CD4-positive, alpha-beta T cell (primary cell): Measurements from ENCODE around the gene GADL1. TPM values are rescaled to one million over a fixed set of nuclear protein-coding genes. Genes with fewer than 3 reads are reported as not detected.

Experiments used
- ATAC-seq: fragments of 200-7000 bp; cut with Tn5 transposase; one replicate; pipeline ENCODE4 v1.10.0; 2022; ENCODE audit warnings: mild to moderate bottlenecking; ENCODE audit not compliant: poor library complexity
- CTCF ChIA-PET: fragments of 350-600 bp; sonication (Branson Sonifier 250); formaldehyde crosslinking; loops from one replicate; lab custom pipeline; 2021; ENCODE audit warnings: antibody characterized with exemption, inconsistent platforms; lab: Charles Lee
- POLR2A ChIA-PET: fragments of 350-600 bp; sonication (Branson Sonifier 250); formaldehyde crosslinking; loops from one replicate; lab custom pipeline; 2021; ENCODE audit warnings: antibody characterized with exemption, inconsistent platforms; lab: Charles Lee
- DNase-seq, 14 experiments: peaks; one replicate each; pipeline ENCODE4 v3.0.0-alpha.2; 2013 to 2020; ENCODE audit warnings: mixed read lengths in 2 of 14
- H3K27ac ChIP-seq, 2 donors: one replicate each; pipeline versions ENCODE4 v1.5.1 to v1.7.0; 2013; ENCODE audit warnings: low read length in 2 of 2, low read depth in 1 of 2, mild to moderate bottlenecking in 1 of 2
- H3K27me3 ChIP-seq, 2 experiments: 1 replicate in 1 of 2; 2 replicates in 1 of 2; pipeline versions ENCODE4 v1.6.1 to v1.7.0; 2013; ENCODE audit warnings: low read length in 2 of 2, control low read depth in 1 of 2, mild to moderate bottlenecking in 1 of 2, moderate library complexity in 1 of 2; ENCODE audit not compliant: insufficient read depth in 2 of 2, control insufficient read depth in 1 of 2
- H3K36me3 ChIP-seq: one replicate; pipeline ENCODE4 v1.6.1; 2013; ENCODE audit warnings: low read length, control low read depth; ENCODE audit not compliant: insufficient read depth
- H3K4me1 ChIP-seq: one replicate; pipeline ENCODE4 v1.6.1; 2013; ENCODE audit warnings: low read length, control low read depth; ENCODE audit not compliant: insufficient read depth
- H3K4me3 ChIP-seq: one replicate; pipeline ENCODE4 v1.5.1; 2013; ENCODE audit warnings: mild to moderate bottlenecking, low read length, moderate library complexity
- H3K9me3 ChIP-seq, 2 experiments: 1 replicate in 1 of 2; 2 replicates in 1 of 2; pipeline versions ENCODE4 v1.6.1 to v1.7.0; 2013; ENCODE audit warnings: low read length in 2 of 2, mild to moderate bottlenecking in 2 of 2, control low read depth in 1 of 2, moderate library complexity in 1 of 2; ENCODE audit not compliant: control insufficient read depth in 1 of 2, insufficient read depth in 1 of 2
- H3K27ac Mint-ChIP-seq: one replicate; pipeline ENCODE4 v1.8.0; 2020; ENCODE audit warnings: mixed read lengths
- H3K27me3 Mint-ChIP-seq: one replicate; pipeline ENCODE4 v1.8.0; 2021; ENCODE audit warnings: mixed read lengths
- H3K36me3 Mint-ChIP-seq: one replicate; pipeline ENCODE4 v1.8.0; 2021; ENCODE audit warnings: low read depth, mixed read lengths
- H3K4me1 Mint-ChIP-seq: one replicate; pipeline ENCODE4 v1.8.0; 2021; ENCODE audit warnings: low read depth, mixed read lengths
- H3K4me3 Mint-ChIP-seq: one replicate; pipeline ENCODE4 v1.8.0; 2020; ENCODE audit warnings: mild to moderate bottlenecking, mixed read lengths
- H3K9me3 Mint-ChIP-seq: one replicate; pipeline ENCODE4 v1.8.0; 2020; ENCODE audit warnings: mixed read lengths
- intact Hi-C, 2 experiments: fragments of 100-400 bp; cut with DNase I in 1 of 2; cut with micrococcal nuclease in 1 of 2; formaldehyde crosslinking; loops; one replicate each; pipeline versions ENCODE4 v1.15.1 to v1.9.0; 2023 to 2025; cut with DNase I, micrococcal nuclease
- total RNA-seq, 174 experiments: library from RNA in 2 of 174; stranded (reverse) in 2 of 174; gene quantifications; one replicate each; pipeline ENCODE4 v1.2.3 and lab custom pipeline; 2021 to 2026
- TF ChIP-seq, protein P1 (sequence below): fragments of 200-600 bp; IDR thresholded peaks from one replicate; pipeline ENCODE4 v1.8.0; 2022; ENCODE audit warnings: antibody characterized with exemption, mild to moderate bottlenecking

The GADL1 gene
- total RNA-seq, 2 experiments from 2014 or later, result not detected

DNA sequence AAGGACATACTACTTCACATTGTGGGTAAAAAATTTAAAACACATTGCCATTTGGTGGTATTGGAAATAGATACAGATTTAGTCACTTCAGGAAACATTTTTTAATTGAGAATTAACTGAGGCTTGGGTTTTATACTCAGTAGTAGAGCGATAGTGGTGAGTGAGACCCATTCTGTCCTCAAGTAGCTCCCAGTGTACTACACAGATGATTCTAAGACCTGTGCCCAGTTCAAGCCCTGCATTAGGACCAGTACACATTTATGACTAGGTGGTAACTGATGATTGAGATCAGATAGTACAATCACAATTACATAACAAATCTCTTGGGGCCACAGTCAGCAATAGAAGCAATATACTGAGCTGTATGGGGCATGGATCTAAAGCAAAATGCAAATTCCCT lies 67.4 kb downstream of the GADL1 start:
- POLR2A ChIA-PET, result no interaction called here
- DNase-seq, result no peak
- no peak for ATAC-seq
- TF ChIP-seq, protein P1, sequence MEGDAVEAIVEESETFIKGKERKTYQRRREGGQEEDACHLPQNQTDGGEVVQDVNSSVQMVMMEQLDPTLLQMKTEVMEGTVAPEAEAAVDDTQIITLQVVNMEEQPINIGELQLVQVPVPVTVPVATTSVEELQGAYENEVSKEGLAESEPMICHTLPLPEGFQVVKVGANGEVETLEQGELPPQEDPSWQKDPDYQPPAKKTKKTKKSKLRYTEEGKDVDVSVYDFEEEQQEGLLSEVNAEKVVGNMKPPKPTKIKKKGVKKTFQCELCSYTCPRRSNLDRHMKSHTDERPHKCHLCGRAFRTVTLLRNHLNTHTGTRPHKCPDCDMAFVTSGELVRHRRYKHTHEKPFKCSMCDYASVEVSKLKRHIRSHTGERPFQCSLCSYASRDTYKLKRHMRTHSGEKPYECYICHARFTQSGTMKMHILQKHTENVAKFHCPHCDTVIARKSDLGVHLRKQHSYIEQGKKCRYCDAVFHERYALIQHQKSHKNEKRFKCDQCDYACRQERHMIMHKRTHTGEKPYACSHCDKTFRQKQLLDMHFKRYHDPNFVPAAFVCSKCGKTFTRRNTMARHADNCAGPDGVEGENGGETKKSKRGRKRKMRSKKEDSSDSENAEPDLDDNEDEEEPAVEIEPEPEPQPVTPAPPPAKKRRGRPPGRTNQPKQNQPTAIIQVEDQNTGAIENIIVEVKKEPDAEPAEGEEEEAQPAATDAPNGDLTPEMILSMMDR, result no peak
- no peak overlapping the region for H3K4me3 Mint-ChIP-seq
- no peaks in the 10 kb centered on the region for H3K27me3 ChIP-seq
- H3K36me3 Mint-ChIP-seq, result no peaks in the 10 kb centered on the region
- peaks cover 3% of the 10 kb centered on the region for H3K27me3 Mint-ChIP-seq
- H3K4me1 Mint-ChIP-seq, result no peaks in the 10 kb centered on the region
- no peaks in the 10 kb centered on the region for H3K9me3 Mint-ChIP-seq
- CTCF ChIA-PET, result no interaction called here
- H3K27ac ChIP-seq, result no peak overlapping the region
- H3K36me3 ChIP-seq, result no peaks in the 10 kb centered on the region
- no peaks in the 10 kb centered on the region for H3K4me1 ChIP-seq
- H3K9me3 ChIP-seq, result no peaks in the 10 kb centered on the region
- no peak overlapping the region for H3K4me3 ChIP-seq
- no peak overlapping the region for H3K27ac Mint-ChIP-seq
- intact Hi-C loops, result no loop called here

DNA sequence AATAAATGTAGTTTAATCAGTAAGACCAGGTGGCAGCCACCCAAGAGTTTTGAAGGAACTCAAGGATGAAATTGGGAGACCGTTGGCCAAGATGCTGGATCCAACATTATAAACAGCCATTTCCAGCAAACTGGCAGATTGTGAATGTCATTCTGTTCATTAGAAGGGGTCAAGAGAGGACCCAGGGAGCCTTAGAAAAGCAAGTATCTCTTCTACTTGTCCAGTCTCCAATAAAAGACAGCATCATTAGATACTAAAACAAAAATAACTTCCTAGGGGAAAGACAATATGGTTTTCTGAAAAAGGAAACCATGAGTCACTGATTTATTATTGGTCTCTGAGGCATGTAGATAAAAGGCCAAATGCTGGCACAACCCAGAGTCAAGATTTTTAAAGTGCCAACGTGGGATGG lies 67.9 kb downstream of the GADL1 start:
- DNase-seq, result no peak
- ATAC-seq, result no peak
- ChIA-PET CTCF (no interaction called here), POLR2A (no interaction called here)
- Histone ChIP-seq H3K4me3 (no peak overlapping the region), H3K9me3 (no peaks in the 10 kb centered on the region), H3K4me1 (no peaks in the 10 kb centered on the region), H3K27me3 (no peaks in the 10 kb centered on the region), H3K36me3 (no peaks in the 10 kb centered on the region), H3K27ac (no peak overlapping the region)
- Mint-ChIP-seq H3K27ac (no peak overlapping the region), H3K4me3 (no peak overlapping the region), H3K4me1 (no peaks in the 10 kb centered on the region), H3K36me3 (no peaks in the 10 kb centered on the region), H3K27me3 (no peaks in the 10 kb centered on the region), H3K9me3 (no peaks in the 10 kb centered on the region)
- TF ChIP-seq, protein P1, result no peak
- intact Hi-C loops, result no loop called here

DNA sequence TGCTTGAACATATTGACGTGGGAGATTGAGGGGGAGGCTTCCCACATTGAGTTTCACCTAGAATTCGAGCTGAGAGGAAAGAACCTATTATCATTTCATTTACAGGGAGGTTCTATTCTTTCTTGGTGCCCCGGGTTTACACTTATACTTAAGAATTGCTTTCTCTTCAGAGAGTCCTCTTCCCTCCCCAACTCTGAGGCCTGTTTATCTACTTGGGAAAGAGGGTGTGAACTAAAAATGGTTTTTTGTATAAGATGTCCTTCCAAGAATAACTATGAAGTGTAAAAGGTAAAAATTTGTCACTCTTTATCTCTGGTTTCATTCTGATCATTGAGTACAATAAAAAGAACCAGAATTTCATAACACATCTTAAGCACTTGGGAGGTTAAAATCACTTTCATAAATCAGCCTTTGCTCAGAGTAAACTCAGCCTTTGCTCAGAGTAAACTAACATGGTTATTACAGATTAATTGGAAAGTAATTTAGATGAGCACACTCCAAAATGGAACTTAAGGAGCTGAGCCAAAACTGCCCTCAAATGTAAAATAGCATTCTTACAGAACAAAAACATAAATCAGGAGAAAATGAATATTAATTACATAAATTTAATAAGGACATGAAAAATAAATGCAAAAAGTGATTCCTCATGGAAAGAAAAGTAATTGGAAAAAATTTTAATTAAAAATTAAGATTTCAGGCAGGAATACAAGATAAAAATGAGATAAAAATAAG lies 75.2 kb downstream of the GADL1 start:
- intact Hi-C loops, result no loop called here
- ATAC-seq, result no peak
- Histone ChIP-seq H3K4me3 (no peak overlapping the region), H3K4me1 (no peaks in the 10 kb centered on the region), H3K9me3 (no peaks in the 10 kb centered on the region), H3K36me3 (no peaks in the 10 kb centered on the region), H3K27ac (no peak overlapping the region), H3K27me3 (no peaks in the 10 kb centered on the region)
- Mint-ChIP-seq H3K27ac (no peak overlapping the region), H3K4me1 (no peaks in the 10 kb centered on the region), H3K36me3 (no peaks in the 10 kb centered on the region), H3K4me3 (no peak overlapping the region), H3K27me3 (peaks cover 5% of the 10 kb centered on the region), H3K9me3 (no peaks in the 10 kb centered on the region)
- ChIA-PET POLR2A (no interaction called here), CTCF (no interaction called here)
- DNase-seq, result no peak
- TF ChIP-seq, protein P1, result no peak
